Cardiac muscle cell (in vitro differentiated cells and primary cell): ENCODE measurements around the gene ARL15. TPM values are rescaled to one million over a fixed set of nuclear protein-coding genes. Genes with fewer than 3 reads are reported as not detected.
A peak's percentile ranks its signal among the peaks of the same experiment; 100 is the strongest.
"Not testable (repeated sequence)": the region's sequence is repeated elsewhere in the genome, so short reads cannot be mapped to it uniquely, and the experiment has no call there.

Source experiments
- DNase-seq, 2 donors: peaks; one replicate each; pipeline versions ENCODE4 v3.0.0 to v3.0.0-alpha.2; 2010 to 2017; ENCODE audit warnings: low read depth in 1 of 2, low spot score in 1 of 2
- H3K27ac ChIP-seq: fragments of 200-600 bp; sonication (generic); 2 replicates; pipeline ENCODE4 v1.5.1; 2016
- H3K27me3 ChIP-seq: fragments of 200-600 bp; sonication (generic); 2 replicates; pipeline ENCODE4 v1.6.0; 2016; ENCODE audit warnings: control low read depth
- H3K36me3 ChIP-seq: fragments of 200-600 bp; sonication (generic); 2 replicates; pipeline ENCODE4 v1.5.1; 2016; ENCODE audit warnings: control low read depth
- H3K4me1 ChIP-seq: fragments of 200-600 bp; sonication (generic); 2 replicates; pipeline ENCODE4 v1.8.1; 2017; ENCODE audit warnings: low read depth, mild to moderate bottlenecking, mixed run types
- H3K4me3 ChIP-seq: fragments of 200-600 bp; sonication (generic); 2 replicates; pipeline ENCODE4 v1.5.1; 2016; ENCODE audit warnings: mild to moderate bottlenecking
- H3K9me3 ChIP-seq: fragments of 200-600 bp; sonication (generic); 2 replicates; pipeline ENCODE4 v1.5.1; 2017; ENCODE audit warnings: low read depth, mild to moderate bottlenecking, control low read depth
- polyA plus RNA-seq: library from polyadenylated mRNA; unstranded; fragments of >200 nt; fragmentation: Nextera tagmentation; extraction: Ambion mirVana; gene quantifications from 2 replicates; pipeline ENCODE4 v1.2.1, GENCODE V29; 2016
- total RNA-seq: library from RNA; depleted of rRNA; stranded (reverse); fragments of >200 nt; gene quantifications from 2 replicates; pipeline ENCODE4 v1.2.3, GENCODE V29; 2016
- TF ChIP-seq, protein P1 (sequence below): IDR thresholded peaks from 2 replicates; pipeline ENCODE4 v1.5.1; 2012; ENCODE audit warnings: low read depth, mild to moderate bottlenecking, low read length

ARL15 gene
- total and polyA plus RNA-seq, 2 experiments from 2014 or later = 23.2 to 27.4 TPM

DNA sequence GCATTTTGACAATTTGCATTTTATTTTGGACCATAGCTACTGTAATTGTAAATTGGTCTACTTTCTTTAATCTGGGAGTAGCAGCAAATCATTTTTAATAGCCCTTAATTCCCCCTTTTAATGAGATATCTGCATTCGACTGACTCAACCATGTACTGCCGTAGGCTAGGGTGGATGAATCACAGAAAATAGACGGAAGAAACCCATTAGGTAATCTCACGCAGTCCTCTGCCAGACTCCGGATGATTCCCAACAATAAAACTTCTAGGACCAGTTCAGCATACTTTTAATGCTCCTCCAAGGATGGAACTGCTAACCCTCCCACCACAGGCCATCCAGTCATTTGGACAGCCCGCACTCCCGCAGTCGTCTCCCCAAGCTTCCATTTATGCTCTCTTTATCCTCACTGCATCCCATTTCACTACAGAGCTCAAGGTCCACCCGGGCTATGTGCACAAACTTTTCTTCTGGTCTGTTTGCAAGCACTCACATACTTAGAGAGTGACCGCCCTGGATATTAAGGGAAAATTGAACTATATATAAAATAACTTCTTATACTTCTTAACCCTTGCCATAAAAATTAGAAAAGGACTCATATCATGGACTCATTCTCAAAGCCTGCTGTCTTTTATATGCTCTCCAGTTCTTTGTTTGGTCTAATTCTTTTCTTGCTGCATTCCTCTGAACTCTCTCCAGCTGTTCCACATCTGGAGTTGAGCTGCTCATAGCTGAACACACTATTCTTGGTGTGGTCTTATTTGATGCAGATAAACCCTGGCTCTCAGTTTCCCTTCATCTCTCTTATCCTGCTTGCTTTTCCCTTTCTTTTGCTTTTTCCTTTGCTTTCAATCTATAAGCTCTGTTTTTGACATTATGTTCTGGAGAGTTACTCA, 326.6 kb downstream of the ARL15 start:
- no peaks in the 10 kb centered on the region for H3K27me3 ChIP-seq
- TF ChIP-seq, protein P1, sequence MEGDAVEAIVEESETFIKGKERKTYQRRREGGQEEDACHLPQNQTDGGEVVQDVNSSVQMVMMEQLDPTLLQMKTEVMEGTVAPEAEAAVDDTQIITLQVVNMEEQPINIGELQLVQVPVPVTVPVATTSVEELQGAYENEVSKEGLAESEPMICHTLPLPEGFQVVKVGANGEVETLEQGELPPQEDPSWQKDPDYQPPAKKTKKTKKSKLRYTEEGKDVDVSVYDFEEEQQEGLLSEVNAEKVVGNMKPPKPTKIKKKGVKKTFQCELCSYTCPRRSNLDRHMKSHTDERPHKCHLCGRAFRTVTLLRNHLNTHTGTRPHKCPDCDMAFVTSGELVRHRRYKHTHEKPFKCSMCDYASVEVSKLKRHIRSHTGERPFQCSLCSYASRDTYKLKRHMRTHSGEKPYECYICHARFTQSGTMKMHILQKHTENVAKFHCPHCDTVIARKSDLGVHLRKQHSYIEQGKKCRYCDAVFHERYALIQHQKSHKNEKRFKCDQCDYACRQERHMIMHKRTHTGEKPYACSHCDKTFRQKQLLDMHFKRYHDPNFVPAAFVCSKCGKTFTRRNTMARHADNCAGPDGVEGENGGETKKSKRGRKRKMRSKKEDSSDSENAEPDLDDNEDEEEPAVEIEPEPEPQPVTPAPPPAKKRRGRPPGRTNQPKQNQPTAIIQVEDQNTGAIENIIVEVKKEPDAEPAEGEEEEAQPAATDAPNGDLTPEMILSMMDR = no peak
- no peaks in the 10 kb centered on the region for H3K9me3 ChIP-seq
- no peaks in the 10 kb centered on the region for H3K4me1 ChIP-seq
- no peaks in the 10 kb centered on the region for H3K36me3 ChIP-seq
- no peak overlapping the region for H3K4me3 ChIP-seq
- no peak overlapping the region for H3K27ac ChIP-seq
- DNase-seq = peak in 1 of 2 donors; percentile 57

GRCh38 chr5:53982319-53982718, 328.1 kb downstream of the ARL15 start:
- not testable (repeated sequence) for H3K27me3 ChIP-seq, H3K4me3 ChIP-seq, H3K9me3 ChIP-seq, H3K4me1 ChIP-seq, DNase-seq, H3K27ac ChIP-seq, H3K36me3 ChIP-seq

DNA sequence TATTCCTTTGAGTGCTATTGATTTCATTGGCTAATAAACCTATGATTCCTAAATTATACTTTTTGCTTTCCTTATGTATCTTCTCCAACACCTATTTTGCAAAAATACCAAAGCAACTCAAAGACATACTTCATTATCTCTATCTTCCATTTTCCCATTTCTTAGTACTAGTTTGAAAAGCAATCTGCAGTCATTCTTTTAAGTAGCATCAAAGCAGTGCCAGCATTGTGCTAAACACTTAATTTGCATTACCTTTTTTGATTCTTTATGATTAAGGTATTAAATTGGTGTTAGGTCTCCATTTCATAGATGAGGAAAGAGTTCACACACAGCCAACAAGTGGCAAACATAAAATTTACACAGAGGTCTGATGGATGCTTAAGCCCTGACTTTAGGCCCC, 330.3 kb downstream of the ARL15 start:
- Histone ChIP-seq H3K36me3 (no peaks in the 10 kb centered on the region), H3K27me3 (no peaks in the 10 kb centered on the region), H3K4me3 (no peak overlapping the region), H3K27ac (no peak overlapping the region), H3K9me3 (no peaks in the 10 kb centered on the region), H3K4me1 (no peaks in the 10 kb centered on the region)
- TF ChIP-seq, protein P1 = no peak
- DNase-seq = no peak

DNA sequence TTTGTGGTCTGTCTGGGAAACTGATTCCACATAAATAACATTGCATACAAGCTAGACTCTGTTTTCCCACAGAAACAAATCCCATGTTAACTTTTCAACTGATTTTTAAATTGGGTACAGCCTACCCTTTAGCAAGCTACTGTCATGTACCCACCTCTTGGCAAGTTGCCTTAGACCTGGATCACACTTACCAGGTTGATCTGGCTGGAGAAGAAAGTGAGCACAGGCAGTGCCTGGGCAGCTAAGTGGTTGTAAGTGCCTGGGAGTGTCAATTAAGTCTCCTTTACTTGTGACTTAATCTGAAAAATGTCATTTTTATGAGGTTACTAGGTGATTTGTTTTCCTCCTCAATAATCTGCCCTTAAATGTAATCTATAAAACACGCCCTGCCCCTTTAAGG, 336.4 kb downstream of the ARL15 start:
- H3K27ac ChIP-seq = no peak overlapping the region
- peak in 1 of 2 donors; percentile 20 for DNase-seq
- no peaks in the 10 kb centered on the region for H3K36me3 ChIP-seq
- no peaks in the 10 kb centered on the region for H3K9me3 ChIP-seq
- H3K4me3 ChIP-seq = no peak overlapping the region
- TF ChIP-seq, protein P1 = no peak
- H3K27me3 ChIP-seq = no peaks in the 10 kb centered on the region
- peaks cover 5% of the 10 kb centered on the region for H3K4me1 ChIP-seq

GRCh38 chr5:53972314-53972713, 338.1 kb downstream of the ARL15 start:
- TF ChIP-seq, protein P1 = no peak
- H3K9me3 ChIP-seq = no peaks in the 10 kb centered on the region
- H3K27ac ChIP-seq = no peak overlapping the region
- no peak overlapping the region for H3K4me3 ChIP-seq
- DNase-seq = no peak
- no peaks in the 10 kb centered on the region for H3K27me3 ChIP-seq
- no peaks in the 10 kb centered on the region for H3K36me3 ChIP-seq
- H3K4me1 ChIP-seq = peaks cover 5% of the 10 kb centered on the region

DNA sequence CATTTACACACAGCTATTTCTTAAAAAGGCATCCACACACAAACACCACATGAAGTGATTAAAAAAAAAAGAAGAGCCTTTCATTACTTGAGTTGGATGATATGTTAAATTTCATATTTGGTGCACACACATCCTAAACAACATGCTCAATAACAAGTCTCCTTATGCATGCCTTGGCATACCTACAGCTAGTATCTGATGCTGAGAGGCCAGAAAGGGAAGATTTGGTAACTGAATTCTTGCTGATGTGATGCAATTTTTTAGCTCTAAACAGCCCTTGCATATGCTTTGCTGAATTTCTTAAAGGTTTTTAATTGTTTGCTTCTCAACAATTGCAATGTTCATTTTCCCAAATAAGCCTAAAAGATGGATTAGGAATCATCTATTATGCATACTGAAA, 338.8 kb downstream of the ARL15 start:
- Histone ChIP-seq H3K4me3 (no peak overlapping the region), H3K27me3 (no peaks in the 10 kb centered on the region), H3K4me1 (peaks cover 5% of the 10 kb centered on the region), H3K9me3 (no peaks in the 10 kb centered on the region), H3K27ac (no peak overlapping the region), H3K36me3 (no peaks in the 10 kb centered on the region)
- peak in 1 of 2 donors; percentile 65 for DNase-seq
- TF ChIP-seq, protein P1 = no peak
